HepG2 (cell line): Measurements from ENCODE around the gene KDM8. TPM values are rescaled to one million over a fixed set of nuclear protein-coding genes. Genes with fewer than 3 reads are reported as not detected.
A peak's percentile ranks its signal among the peaks of the same experiment; 100 is the strongest.

Experiments used
- AFF4 ChIP-seq: sonication (generic); formaldehyde crosslinking; IDR thresholded peaks from 2 replicates; pipeline ENCODE4 v1.4.0; 2020; ENCODE audit warnings: missing genetic modification reagents
- ARNT ChIP-seq: fragments of 450-650 bp; IDR thresholded peaks from 2 replicates; pipeline ENCODE4 v1.6.1; 2017
- ARNTL ChIP-seq: sonication (generic); formaldehyde crosslinking; IDR thresholded peaks from 2 replicates; pipeline ENCODE4 v1.4.0; 2020; ENCODE audit warnings: mild to moderate bottlenecking, missing genetic modification reagents
- ETV5 ChIP-seq: IDR thresholded peaks from 2 replicates; pipeline ENCODE4 v1.6.1; 2018; ENCODE audit warnings: missing biosample characterization, missing genetic modification reagents, inconsistent platforms, borderline replicate concordance
- GATA4 ChIP-seq: sonication (generic); IDR thresholded peaks from 2 replicates; pipeline ENCODE4 v1.6.1; 2016; ENCODE audit warnings: antibody characterized with exemption, low read depth, borderline replicate concordance
- HNRNPH1 ChIP-seq: fragments of 200-400 bp; formaldehyde crosslinking; optimal IDR thresholded peaks from 2 replicates; pipeline ENCODE3; 2017; ENCODE audit warnings: mild to moderate bottlenecking, low read depth, low read length
- HNRNPUL1 ChIP-seq: fragments of 200-400 bp; formaldehyde crosslinking; IDR thresholded peaks from 2 replicates; pipeline ENCODE4 v1.6.1; 2017; ENCODE audit warnings: low read depth, mild to moderate bottlenecking, low read length, moderate library complexity
- KDM2A ChIP-seq: sonication (generic); formaldehyde crosslinking; IDR thresholded peaks from 2 replicates; pipeline ENCODE4 v1.4.0; 2020; ENCODE audit warnings: low read depth, missing genetic modification reagents, borderline replicate concordance
- MAFF ChIP-seq: IDR thresholded peaks from 2 replicates; pipeline ENCODE4 v1.6.1; 2011; ENCODE audit warnings: low read depth, low read length, improper control_type of control experiment
- MATR3 ChIP-seq: sonication (generic); formaldehyde crosslinking; IDR thresholded peaks from 2 replicates; pipeline ENCODE4 v1.4.0; 2020; ENCODE audit warnings: missing genetic modification reagents
- NR2F6 ChIP-seq, 2 experiments: IDR thresholded peaks; 2 replicates each; pipeline ENCODE4 v1.6.1; 2016; ENCODE audit warnings: antibody characterized with exemption in 1 of 2, mild to moderate bottlenecking in 1 of 2
- PAWR ChIP-seq: sonication (generic); formaldehyde crosslinking; IDR thresholded peaks from 2 replicates; pipeline ENCODE4 v1.4.0; 2020; ENCODE audit warnings: missing genetic modification reagents, mild to moderate bottlenecking, borderline replicate concordance
- RFXANK ChIP-seq: IDR thresholded peaks from 2 replicates; pipeline ENCODE4 v1.6.1; 2016
- TCF7 ChIP-seq: sonication (generic); IDR thresholded peaks from 2 replicates; pipeline ENCODE4 v1.6.1; 2016; ENCODE audit warnings: antibody characterized with exemption, low read depth
- ZNF143 ChIP-seq: sonication (generic); formaldehyde crosslinking; IDR thresholded peaks from 2 replicates; pipeline ENCODE4 v1.4.0; 2020; ENCODE audit warnings: missing genetic modification reagents
- ZNF441 ChIP-seq: sonication (generic); formaldehyde crosslinking; IDR thresholded peaks from 2 replicates; pipeline ENCODE4 v1.7.0; 2021; ENCODE audit warnings: missing genetic modification reagents, borderline replicate concordance
- ZNF543 ChIP-seq: sonication (generic); formaldehyde crosslinking; IDR thresholded peaks from 2 replicates; pipeline ENCODE4 v1.4.0; 2020; ENCODE audit warnings: mild to moderate bottlenecking, missing genetic modification reagents
- ZNF547 ChIP-seq: sonication (generic); formaldehyde crosslinking; IDR thresholded peaks from 2 replicates; pipeline ENCODE4 v1.5.1; 2020; ENCODE audit warnings: mild to moderate bottlenecking, missing genetic modification reagents
- ZNF589 ChIP-seq: sonication (generic); formaldehyde crosslinking; conservative IDR thresholded peaks from 2 replicates; pipeline ENCODE4 v1.8.0; 2022; ENCODE audit warnings: mild to moderate bottlenecking, moderate library complexity, missing genetic modification reagents
- ZNF670 ChIP-seq: sonication (generic); formaldehyde crosslinking; IDR thresholded peaks from 2 replicates; pipeline ENCODE4 v1.8.0; 2022; ENCODE audit warnings: mild to moderate bottlenecking, missing genetic modification reagents, borderline replicate concordance
- ZNF703 ChIP-seq: sonication (generic); formaldehyde crosslinking; IDR thresholded peaks from 2 replicates; pipeline ENCODE4 v1.5.1; 2020; ENCODE audit warnings: missing genetic modification reagents, mild to moderate bottlenecking, moderate library complexity, borderline replicate concordance
- ZNF83 ChIP-seq: sonication (generic); formaldehyde crosslinking; IDR thresholded peaks from 2 replicates; pipeline ENCODE4 v1.4.0; 2020; ENCODE audit warnings: missing genetic modification reagents, mild to moderate bottlenecking, borderline replicate concordance
- ZSCAN5A ChIP-seq: sonication (generic); formaldehyde crosslinking; IDR thresholded peaks from 2 replicates; pipeline ENCODE4 v1.8.0; 2022; ENCODE audit warnings: mild to moderate bottlenecking, missing genetic modification reagents, borderline replicate concordance
- polyA plus RNA-seq, 8 experiments: library from polyadenylated mRNA; depleted of rRNA in 3 of 8; stranded (reverse) in 7 of 8; unstranded in 1 of 8; fragments of >200 nt; fragmentation: Illumina TruSeq in 4 of 8; extraction: Trizol in 4 of 8; gene quantifications; 2 replicates each; pipeline versions ENCODE4 v1.2.1 to v1.2.3, GENCODE V29; 2011 to 2016; ENCODE audit warnings: low read depth in 4 of 8, missing spikeins in 1 of 8, mixed read lengths in 1 of 8; ENCODE audit not compliant: insufficient read depth in 1 of 8
- total RNA-seq, 5 experiments: library from RNA; depleted of rRNA; stranded (reverse); fragments of >200 nt; fragmentation: Illumina TruSeq; extraction: Trizol; gene quantifications; 2 replicates each; pipeline ENCODE4 v1.2.3, GENCODE V29; 2016; ENCODE audit warnings: low read depth in 1 of 5

KDM8 gene
- total and polyA plus RNA-seq, 2 of the 13 experiments (the other 11 are each of a cell fraction or from before 2014, with no cell fraction given): 3.3 to 8.6 TPM

- TF ChIP-seq AFF4 (no peak), ZNF589 (CRISPR knock-in tag) (peak; percentile 83), ZNF703 (no peak; the same call in none of the 2 replicates), RFXANK (CRISPR knock-in tag) (0 out of 2 replicates have a peak, but pooled peaks have one; percentile 61), ZNF547 (CRISPR knock-in tag) (no peak), NR2F6 (IDR thresholded peaks at IDR 0.05) (no peak), NR2F6 (CRISPR knock-in tag; IDR thresholded peaks at IDR 0.05) (peak; percentile 49; the same call in 1 of the 2 replicates), ETV5 (CRISPR knock-in tag) (peak; percentile 80), PAWR (no peak; the same call in 1 of the 2 replicates), ARNT (no peak), KDM2A (peak; percentile 85; the same call in 1 of the 2 replicates), HNRNPUL1 (no peak), ARNTL (CRISPR knock-in tag) (peak; percentile 25; the same call in 1 of the 2 replicates), ZNF83 (CRISPR knock-in tag) (no peak), ZNF143 (CRISPR knock-in tag) (peak; percentile 57), ZNF670 (peak; percentile 92; the same call in 1 of the 2 replicates), MATR3 (CRISPR knock-in tag) (no peak), MAFF (no peak), GATA4 (peak; percentile 76; the same call in 1 of the 2 replicates), HNRNPH1 (peak; percentile 92), ZNF543 (CRISPR knock-in tag) (peak; percentile 53; the same call in 1 of the 2 replicates), ZSCAN5A (peak; percentile 93), ZNF441 (0 out of 2 replicates have a peak, but pooled peaks have one; percentile 32), TCF7 (no peak)
Measured at GRCh38 chr16:27268376-27269299, 65.3 kb downstream of the KDM8 start, which contains the start of gene NSMCE1 (continued).
